ENCODE data around the gene DRD3. TPM values are rescaled to one million over a fixed set of nuclear protein-coding genes. Genes with fewer than 3 reads are reported as not detected.

Gene DRD3
- total and polyA plus RNA-seq, 2 of the 8 experiments (the other 6 are each of a cell fraction or from before 2014, with no cell fraction given): 0.32 to 1.3 TPM

- no peak for TF ChIP-seq CHD7 (IDR thresholded peaks at IDR 0.05; ENCODE audit: insufficient replicate concordance, low read length)
- TF ChIP-seq ZNF274 (IDR thresholded peaks at IDR 0.05; ENCODE audit: borderline replicate concordance, extremely low read depth, low read length): no peak
Measured at GRCh38 chr3:114176487-114176886, 2.4 kb downstream of the DRD3 start (continued).
